HG03064 (cell line): ENCODE measurements around the gene SERTAD2.
A peak's percentile ranks its signal among the peaks of the same experiment; 100 is the strongest.

Experiments used
- ATAC-seq: cut with Tn5 transposase; IDR thresholded peaks from one replicate; pipeline ENCODE4 v1.9.1; 2021; ENCODE audit warnings: low read depth; ENCODE audit not compliant: unreplicated experiment

The SERTAD2 gene, protein sequence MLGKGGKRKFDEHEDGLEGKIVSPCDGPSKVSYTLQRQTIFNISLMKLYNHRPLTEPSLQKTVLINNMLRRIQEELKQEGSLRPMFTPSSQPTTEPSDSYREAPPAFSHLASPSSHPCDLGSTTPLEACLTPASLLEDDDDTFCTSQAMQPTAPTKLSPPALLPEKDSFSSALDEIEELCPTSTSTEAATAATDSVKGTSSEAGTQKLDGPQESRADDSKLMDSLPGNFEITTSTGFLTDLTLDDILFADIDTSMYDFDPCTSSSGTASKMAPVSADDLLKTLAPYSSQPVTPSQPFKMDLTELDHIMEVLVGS

DNA sequence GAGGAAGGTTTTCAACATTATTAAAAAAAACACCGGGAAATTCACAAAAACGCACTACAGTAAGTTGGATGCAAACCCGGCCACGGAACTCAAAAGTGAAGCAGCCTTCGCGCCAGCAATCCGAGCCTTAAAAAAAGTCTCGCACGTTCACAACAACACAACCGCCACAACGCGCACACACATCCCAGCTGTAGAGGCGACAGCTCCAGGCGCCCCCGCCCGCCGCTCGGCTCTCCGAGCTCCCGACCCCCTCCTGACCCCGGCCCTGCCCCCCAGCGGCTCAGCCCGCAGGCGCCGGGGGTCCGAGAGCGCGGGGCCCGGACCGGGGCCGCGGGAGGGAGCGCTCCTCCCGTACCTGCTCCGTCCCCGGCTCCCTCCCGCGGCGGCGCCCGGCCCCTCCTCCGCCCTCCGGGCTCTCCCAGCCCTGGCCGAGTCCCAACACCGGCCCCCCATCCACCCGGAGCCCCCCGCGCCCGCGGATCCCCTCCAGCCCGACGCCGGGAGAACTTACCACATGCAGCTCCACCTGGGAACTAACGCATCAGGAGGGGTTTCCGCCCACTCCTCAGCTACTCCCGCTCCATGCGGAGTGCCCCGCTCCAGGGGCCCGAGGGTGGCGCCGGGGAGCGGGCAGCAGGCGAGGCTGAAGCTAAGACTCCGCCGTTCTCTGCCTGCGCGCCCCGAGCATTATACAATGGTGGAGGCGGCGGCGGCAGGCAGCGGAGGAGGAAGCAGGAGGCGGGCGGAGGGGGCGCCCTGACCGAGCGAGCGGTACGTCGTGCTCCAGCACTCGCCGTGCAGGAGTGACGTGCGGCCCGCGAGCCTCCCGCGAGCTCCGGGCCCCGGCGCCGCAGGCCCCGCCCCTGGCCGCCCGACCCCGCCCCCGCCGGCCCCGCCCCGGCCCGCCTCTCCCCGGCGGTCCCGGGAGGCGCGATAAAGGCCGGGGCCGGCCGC, at the start of gene SERTAD2:
Gene SERTAD2, minus strand, starts transcription at position 805 of the 954 bp plus-strand sequence. CDS start 17,042 bp downstream, outside the sequence.
- ATAC-seq, result peak; percentile 52

DNA sequence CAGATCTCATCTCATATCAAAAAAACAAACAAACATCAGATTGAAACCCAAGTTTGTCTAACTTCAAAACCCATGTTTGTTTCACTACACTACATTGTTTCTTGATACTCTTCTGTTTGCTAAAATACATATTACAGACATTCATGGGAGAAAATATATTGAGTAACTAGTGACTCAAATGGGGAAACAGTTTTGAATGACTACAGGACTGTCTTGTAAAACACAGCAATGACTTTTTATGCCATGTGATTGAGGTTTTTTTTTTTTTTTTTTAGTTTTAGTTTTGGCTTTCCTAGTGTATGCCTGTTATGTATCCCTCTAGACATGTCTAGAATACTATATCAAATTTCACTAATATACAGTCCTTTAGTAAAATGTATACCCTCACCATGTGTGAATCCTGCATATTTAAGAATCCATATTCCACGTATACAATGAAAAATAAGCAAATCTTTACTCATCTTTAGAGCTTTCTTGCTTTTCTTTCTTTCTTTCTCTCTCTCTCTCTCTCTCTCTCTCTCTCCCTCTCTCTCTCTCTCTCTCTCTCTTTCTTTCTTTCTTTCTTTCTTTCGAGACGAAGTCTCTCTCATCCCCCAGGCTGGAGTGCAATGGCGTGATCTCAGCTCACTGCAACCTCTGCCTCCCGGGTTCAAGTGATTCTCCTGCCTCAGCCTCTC, 46.6 kb upstream of the SERTAD2 start:
- ATAC-seq, result no peak

DNA sequence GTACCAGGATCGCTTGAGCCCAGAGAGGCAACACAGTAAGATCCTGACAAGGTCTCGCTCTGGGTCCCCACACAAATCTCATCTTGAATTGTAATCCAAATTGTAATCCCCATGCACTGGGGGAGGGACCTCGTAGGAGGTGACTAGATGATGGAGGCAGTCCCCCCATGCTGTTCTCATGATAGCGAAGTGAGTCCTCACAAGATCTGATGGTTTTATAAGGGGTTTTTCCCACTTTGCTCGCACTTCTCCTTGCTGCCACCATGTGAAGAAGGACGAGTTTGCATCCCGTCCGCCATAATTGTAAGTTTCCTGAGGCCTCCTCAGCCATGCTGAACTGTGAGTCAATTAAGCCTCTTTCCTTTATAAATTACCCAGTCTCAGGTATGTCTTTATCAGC, 46.0 kb upstream of the SERTAD2 start:
- no peak for ATAC-seq

DNA sequence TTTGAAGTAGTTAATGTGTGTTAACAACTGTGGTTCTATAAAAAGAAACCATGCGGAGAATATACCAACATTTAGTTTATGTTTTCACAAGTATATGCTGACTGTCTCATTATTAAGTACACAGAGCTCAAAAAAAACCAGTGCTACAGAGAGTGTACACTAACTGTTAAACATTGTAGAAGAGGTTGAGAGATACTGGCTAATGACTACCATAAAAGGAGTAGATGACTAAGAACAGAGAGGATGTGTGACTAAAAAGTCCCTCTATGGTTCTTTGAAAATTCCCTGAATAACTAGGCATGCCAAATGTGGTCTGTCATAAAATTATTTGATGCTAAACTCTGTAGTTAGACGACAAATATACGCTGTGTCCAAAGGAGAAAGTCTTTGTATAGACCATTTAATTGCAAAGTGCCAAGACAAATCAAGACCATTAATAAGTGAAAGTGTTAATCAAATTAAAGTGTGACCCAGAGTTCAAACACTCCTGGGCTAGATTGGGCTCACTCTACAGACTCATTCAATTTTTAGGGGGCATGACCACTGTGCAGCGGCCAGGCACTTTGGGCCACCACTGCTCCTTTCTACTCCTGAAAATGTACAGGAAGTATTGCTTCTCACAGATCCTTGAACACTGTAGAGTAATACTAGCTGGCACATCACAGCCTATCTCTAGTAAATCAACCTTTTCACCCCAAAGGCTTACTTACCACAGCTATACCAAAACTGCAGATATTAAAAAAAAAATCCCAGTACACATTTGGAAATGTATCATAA, 45.1 kb upstream of the SERTAD2 start:
- ATAC-seq, result peak; percentile 88

DNA sequence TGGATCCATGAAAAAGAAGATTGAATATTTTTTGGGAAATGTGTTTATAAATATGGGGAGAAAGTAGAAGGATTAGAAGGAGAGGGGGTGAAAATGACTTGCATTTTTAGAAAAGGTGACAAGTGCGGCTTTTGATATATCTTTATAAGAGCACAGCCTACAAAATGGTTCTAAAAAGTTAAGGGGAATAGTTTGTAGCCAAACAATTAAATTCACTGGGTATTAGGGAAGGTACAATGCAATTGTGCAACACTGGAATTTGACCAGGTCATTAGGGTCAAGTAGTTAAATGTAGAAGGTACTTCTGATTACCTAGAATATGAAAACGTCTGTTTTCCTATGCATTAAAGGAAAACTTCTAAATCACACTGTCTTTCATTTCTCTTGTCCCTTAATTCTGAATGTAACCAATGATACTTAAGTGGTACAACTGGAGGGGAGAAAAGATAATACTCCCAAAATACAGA, 44.5 kb upstream of the SERTAD2 start:
- ATAC-seq, result no peak

DNA sequence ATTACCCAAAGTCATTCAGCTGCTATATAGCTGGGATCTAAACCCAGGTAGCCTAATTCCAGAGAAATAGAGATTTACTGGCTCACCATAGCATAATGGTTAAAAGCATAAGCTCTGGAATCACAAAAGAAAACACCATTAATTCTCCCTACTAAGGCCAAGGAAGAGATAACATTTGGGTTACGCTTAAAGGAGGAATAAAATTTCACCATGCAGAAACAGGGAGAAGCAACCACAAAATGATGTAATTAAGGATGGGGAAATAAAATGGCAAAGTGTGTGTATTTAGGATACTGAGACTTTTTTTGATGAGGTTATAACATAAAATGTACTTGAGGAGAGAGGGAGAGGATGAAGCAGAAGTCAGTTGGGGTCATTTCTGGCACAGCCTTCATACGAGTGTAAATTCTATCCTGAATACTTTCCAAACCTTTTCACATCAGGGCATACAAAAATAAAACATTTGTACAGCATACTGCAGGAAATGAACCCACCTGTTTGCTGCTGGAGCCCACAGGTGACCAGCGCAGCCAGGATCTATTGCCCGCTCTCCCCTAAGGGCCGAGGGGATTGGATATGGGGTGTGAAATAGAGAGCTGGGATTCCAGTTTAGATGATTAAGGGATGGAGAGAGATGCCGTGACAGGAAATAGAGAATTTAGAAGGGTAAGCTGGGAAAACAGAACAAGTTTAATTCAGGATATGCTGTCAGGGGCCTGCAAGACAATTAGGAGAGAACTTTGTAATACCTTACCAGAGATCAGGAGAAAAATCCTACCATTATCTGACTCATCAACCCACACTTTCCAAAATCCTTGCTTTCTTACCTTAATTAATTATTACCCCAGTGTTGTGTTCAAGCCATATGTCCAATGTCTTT, 43.8 kb upstream of the SERTAD2 start:
- no peak for ATAC-seq

DNA sequence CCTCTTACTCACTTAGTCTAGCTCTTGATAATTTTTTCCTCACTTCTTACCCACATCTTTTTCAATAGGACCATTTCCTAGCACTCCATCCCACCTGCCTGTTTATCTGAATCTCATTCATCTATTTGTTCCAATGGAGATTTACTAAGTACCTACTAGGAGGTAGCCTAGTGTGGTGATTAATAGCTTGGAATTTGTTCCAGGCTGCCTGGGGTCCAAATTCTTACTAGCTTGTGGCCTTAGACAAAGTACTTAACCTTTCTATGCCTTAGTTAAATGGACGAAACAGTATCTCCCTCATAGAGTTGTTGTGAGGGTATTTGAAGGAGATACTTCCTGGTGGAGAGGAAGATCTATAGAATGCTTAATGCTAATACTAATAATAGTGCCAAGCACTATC, 42.9 kb upstream of the SERTAD2 start:
- ATAC-seq, result no peak

DNA sequence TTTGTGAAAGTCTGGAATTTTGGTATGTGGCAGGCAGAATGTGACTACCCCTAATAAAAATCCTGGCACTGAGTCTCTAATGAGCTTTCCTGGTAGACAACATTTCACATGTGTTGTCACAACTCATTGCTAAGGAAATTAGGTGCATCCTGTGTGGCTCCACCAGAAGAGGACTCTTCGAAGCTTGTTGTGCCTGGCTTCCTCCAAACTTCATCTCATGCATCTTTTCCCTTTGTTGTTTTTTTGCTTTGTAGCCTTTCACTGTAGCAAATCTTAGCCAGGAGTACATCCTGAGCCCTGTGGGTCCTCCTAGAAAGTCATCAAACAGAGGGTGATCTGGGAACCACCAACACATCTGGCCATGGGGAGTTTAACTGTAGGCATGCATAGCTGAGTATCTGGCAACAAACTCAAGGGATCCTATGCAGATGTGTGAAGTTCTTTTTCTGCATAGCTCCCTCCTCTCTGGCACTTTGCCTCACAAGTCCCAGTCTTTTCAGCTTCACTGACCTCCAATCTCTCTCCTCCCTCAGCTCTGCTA, 42.1 kb upstream of the SERTAD2 start:
- no peak for ATAC-seq

DNA sequence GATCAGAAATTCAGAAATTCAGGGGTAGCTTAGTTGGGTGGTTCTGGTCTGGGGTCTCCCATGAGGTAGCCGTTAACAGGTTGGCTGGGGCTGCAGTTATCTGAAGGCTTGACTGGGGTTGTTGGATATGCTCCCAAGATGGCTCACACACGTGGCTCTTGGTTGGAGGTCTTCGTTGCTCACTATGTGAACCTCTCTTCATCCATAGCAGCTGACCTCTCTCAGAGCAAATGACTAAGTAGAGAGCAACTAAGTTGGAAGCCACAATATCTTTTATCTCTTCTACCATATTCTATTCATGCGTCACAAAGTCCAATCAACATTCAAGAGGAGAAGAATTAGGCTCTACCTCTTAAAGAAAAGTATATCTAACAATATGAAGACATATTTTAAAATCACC, 38.7 kb upstream of the SERTAD2 start:
- no peak for ATAC-seq

DNA sequence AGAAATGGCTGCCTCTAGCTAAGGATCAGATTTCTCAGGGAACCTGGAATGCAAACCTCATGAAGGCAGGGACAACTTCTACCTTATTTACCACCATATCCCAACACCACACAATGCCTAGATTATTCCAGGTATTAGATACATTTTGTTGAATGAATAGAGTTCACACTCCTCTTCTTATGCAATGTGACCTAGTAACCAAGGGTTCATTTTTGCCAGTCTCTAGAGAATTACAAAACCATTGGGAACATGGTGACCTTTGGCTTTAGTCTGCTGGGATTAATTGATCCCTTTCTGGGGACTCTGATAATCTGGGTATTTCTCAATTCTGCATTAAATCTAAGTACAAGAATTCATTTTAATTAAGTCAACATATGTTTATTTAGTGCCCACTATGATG, 35.2 kb upstream of the SERTAD2 start:
- ATAC-seq, result no peak

DNA sequence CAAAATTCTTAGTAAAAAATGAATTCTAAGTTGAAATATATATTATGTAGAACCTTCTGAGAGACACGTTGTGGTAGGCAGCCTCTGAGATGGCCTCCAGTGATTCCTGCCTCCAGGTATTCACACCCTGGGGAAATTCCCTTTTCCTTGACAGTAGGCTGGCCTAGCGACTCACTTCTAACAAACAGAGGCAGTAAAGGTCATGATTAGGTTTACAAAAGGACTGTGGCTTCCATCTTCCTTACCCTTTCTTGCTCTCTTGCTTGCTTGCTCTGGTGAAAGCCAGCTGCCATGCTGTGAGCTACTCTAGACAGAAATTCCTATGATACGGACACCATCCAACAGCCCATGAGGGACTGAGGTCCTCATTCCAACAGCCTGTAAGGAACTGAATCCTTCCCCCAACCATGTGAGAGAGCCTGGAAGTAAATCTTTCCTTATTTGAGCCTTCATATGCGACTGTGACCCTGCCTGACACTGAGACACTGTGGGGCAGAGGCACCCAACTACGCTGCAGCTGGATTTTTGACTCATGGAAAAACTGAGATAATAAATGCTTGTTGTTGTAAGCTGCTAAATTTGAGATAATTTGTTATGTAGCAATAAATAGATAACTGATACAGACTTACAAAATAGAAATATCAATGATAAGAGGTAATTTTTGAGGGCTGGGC, 32.7 kb upstream of the SERTAD2 start:
- ATAC-seq, result no peak

DNA sequence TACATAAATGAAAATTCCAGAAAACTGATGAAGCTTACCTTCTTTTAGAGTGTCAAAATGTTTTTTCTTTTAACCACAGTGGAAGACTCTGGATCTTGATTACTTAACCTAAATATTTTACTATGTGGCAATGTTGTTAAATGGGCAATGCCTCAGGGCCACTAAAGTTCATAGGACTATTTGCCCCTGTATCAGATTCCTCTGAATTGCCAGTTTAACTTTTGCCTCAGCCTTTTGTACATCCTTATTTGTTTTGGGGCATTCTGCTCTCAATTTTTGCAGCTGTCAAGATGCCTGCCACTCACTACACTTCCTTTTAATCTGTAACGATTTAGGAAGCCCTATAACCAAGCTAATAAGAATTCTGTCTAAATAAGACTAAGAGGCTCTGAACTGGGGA, 31.7 kb upstream of the SERTAD2 start:
- no peak for ATAC-seq

DNA sequence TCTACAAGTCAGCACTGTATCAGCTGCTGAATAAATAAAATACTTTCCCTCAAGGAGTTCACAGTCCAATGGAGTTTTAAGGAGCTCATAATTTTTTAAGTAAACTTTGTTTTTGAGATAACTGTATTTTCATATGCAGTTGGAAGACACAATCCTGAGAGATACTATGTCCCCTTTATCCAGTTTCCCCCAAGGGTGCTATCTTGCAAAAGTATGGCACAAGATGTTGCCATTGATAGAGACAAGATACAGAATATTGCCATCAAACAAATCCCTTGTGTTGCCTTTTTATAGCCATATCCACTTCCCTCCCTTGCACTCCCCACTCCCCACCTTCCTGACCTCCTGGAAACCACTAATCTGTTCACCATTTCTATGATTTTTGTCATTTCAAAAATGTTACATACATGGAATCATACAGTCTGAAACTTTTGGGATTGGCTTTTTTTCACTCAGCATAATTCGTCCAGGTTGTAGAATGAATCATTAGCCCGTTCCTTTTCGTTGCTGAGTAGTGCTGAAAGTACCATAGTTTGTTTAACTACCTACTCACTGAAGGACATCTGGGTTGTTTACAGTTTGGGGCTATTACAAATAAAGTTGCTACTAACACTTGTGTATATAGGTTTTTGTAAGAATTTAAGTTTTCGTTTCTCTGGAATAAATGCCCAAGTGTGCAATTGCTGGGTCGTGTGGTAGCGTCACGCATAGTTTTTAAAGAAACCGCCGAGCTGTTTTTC, 30.2 kb upstream of the SERTAD2 start:
- no peak for ATAC-seq

DNA sequence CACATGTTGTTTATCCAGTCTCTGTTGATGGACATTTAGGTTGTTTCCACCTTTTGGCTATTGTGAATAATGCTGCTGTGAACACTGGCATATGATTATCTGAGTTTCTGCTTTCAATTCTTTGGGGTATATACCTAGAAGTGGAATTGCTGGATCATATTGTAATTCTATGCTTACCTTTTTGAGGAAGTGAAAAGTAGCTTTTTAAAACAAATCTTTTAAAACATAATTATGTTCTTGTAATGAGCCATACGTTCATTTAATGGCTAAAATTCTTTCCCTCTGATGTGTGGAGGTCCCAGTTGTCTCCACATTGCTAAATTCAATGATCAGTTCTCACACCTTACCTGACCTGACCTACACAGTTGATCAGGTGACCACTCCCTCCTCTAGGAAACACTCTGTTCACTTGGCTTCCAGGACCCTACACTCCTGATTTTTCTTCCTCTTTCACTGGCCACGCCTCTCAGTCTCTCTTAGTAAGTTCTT, 27.8 kb upstream of the SERTAD2 start:
- no peak for ATAC-seq

DNA sequence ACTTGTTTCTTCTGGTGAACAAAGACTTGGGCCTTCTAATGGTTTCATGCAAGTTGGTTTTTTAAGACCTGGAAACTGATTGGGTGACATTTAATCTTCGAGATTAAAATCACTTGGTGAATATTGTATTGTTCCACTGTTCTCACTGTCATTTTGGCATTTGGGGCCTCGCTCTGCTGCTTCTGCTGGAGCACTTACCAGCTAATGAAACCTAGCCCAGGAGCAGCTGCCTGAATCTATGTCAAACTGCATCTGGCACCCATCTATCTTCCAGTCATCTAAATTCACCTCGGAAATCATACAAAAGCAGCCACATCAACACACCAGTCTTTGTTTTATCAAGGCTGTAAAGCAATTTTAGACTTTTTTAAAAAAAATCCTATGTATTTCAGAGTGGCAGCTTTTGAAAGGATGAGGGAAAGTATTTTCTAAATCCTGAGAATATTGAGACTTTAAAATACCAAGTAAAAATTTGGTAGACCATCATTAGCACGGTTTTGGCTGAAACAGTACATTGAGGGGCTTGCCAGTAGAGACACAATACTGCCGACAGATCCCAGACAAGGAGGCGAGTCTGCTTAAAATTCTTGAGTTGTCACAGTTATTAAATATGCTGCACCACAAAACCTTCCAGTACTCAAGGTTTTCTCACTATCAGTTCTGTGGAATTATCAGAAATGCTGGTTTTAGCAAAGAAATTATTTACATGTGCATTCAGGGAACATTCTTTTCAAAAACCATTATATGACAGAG, 26.1 kb upstream of the SERTAD2 start:
- no peak for ATAC-seq

DNA sequence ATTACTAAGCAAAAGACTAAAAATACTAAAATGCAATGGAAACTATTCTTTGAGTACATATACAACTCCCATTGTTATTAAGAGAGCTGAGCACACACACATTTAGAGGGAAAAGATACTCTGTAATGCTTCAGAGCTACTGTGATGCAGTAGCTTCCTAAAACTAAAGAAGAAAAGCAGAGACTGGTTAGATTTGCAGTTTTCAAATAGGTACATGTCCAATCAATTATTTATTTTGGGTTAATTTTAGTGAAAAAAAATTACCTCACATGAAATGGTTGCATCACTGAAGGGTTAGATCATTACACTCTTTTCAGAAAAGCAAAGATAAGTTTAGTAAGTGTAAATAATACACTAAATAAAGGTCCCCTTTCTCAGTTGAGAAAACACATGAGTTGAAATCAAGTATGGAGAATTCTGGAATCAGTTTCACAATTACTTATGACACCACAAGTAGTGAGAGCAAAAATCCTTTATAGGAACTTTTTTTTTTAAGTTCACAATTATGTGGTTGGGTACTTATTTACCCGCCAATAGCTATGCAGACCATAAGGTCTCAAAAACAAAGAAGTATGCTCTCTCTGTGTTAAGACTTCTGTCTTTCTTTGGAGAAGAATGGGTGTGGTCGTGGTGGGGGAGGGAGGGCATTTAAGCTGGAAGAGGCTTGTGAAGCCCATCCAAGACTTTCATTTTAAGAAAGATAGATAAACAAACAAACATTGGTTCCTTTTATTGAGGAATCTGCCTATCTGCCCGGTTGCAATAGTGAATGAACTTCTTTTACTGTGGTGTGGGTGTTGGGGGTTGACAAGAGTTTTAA, 25.3 kb upstream of the SERTAD2 start:
- no peak for ATAC-seq
